Uterus (tissue), 4 donors: Measurements from ENCODE around the gene ATP6V0E1. TPM values are rescaled to one million over a fixed set of nuclear protein-coding genes. Genes with fewer than 3 reads are reported as not detected.
A peak's percentile ranks its signal among the peaks of the same experiment; 100 is the strongest.

ENCODE experiments used
- DNase-seq, 2 donors: peaks; one replicate each; pipeline ENCODE4 v3.0.0-alpha.2; 2019 to 2020
- H3K27ac ChIP-seq, 2 donors: fragments of 200-600 bp; sonication (generic); 1 replicate in 1 of 2; 2 replicates in 1 of 2; pipeline ENCODE4 v1.5.1; 2016 to 2018
- H3K27me3 ChIP-seq, 2 donors: fragments of 200-600 bp; sonication (generic); one replicate each; pipeline ENCODE4 v1.5.1; 2018 to 2019; ENCODE audit warnings: control low read depth in 1 of 2
- H3K36me3 ChIP-seq, 2 donors: fragments of 200-600 bp; sonication (generic); one replicate each; pipeline ENCODE4 v1.5.1; 2019; ENCODE audit warnings: control low read depth in 1 of 2
- H3K4me1 ChIP-seq, 2 donors: fragments of 200-600 bp; sonication (generic); one replicate each; pipeline ENCODE4 v1.5.1; 2018 to 2019; ENCODE audit warnings: control low read depth in 1 of 2
- H3K4me3 ChIP-seq, 2 donors: fragments of 200-600 bp; sonication (generic); 1 replicate in 1 of 2; 2 replicates in 1 of 2; pipeline ENCODE4 v1.5.1; 2018 to 2019; ENCODE audit warnings: mild to moderate bottlenecking in 1 of 2
- H3K9me3 ChIP-seq, 2 donors: fragments of 200-600 bp; sonication (generic); one replicate each; pipeline ENCODE4 v1.5.1; 2019; ENCODE audit warnings: control low read depth in 1 of 2
- CTCF ChIP-seq, 4 experiments: fragments of 200-600 bp in 2 of 4; fragments of 450-650 bp in 2 of 4; sonication (generic) in 2 of 4; IDR thresholded peaks; one replicate each; pipeline ENCODE4 v1.5.1; 2016 to 2019; ENCODE audit warnings: antibody characterized with exemption in 4 of 4, mild to moderate bottlenecking in 2 of 4, moderate library complexity in 1 of 4
- POLR2A ChIP-seq, 2 donors: fragments of 450-650 bp; IDR thresholded peaks; one replicate each; pipeline ENCODE4 v1.6.1; 2016; ENCODE audit warnings: antibody characterized with exemption in 2 of 2, mild to moderate bottlenecking in 1 of 2, moderate library complexity in 1 of 2
- intact Hi-C: fragments of 100-400 bp; cut with DNase I; formaldehyde crosslinking; loops from one replicate; pipeline ENCODE4 v1.15.1; 2023; ENCODE audit warnings: low total_unique reads
- total RNA-seq, 4 donors: library from RNA; depleted of rRNA in 3 of 4; stranded (reverse); fragments of >200 nt in 3 of 4; gene quantifications; one replicate each; pipeline versions ENCODE4 v1.1.0 to v1.2.4, GENCODE V29; 2014 to 2023
- donor health status: DM: yes; HTN: yes; CAD: no.

ATP6V0E1 gene
- total RNA-seq, 4 donors from 2014 or later = 75.6 to 159 (median 137) TPM

DNA sequence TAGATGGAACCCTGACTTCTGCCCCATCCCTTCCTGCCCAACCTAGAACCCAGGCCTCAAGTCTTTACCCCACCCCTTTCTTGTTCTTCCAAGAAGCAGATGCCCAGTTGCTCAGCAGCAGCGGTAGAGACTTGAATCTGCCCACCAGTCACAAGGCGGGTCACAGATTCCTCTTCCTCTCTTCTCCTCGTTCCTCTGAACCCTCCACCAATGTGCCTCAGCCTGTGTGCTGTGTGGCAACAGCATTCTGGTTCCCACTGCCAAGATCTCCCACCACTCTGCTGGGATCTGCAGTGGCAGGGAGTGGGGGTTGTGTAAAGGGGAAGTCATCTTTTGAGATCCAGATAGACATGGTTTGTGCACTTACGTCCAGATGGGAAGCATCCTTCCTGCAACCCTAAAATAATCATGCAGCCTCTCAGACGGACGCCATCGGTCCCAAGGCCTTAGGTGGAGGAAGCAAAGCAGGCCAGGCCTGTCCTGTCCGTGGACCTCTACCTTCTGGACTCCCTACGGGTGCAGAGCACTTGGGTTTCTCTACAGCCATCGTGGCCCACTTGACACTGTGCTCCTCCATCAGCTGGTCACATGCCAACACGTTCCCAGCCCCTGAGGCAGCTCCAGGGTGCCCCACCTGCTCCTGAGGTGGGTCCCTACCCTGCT, 32.1 kb upstream of the ATP6V0E1 start:
- no peak overlapping the region for H3K4me3 ChIP-seq
- no peak for DNase-seq
- intact Hi-C loops = no loop called here
- no peaks in the 10 kb centered on the region for H3K27me3 ChIP-seq
- H3K27ac ChIP-seq = peak overlapping the region; percentile 41 to 45
- no peaks in the 10 kb centered on the region for H3K9me3 ChIP-seq
- H3K36me3 ChIP-seq = no peaks in the 10 kb centered on the region
- H3K4me1 ChIP-seq = no peaks in the 10 kb centered on the region
- TF ChIP-seq POLR2A (IDR thresholded peaks at IDR 0.05) (no peak), CTCF (IDR thresholded peaks at IDR 0.05) (no peak)

DNA sequence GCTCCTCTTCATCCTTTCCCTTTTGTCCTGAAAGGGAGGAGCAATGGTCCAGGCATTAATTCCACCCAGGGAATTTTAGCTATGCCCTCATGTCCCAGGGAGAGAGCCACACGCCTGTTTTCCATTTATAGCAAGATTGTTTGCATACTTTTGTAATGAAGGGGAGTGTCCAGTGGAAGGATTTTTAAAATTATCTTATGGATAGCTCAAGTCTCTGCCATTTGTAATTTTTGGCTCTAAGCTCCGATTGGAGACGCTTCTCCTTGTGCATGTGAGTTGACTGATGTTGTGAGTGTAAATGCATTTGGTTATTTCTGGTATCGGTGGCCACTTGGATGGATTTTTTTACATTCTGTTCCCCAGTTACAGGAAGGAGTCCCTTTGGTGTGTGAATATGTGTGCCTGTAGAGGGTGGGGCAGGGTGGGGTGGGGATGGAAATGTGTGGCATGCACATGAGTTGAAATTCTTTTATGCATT, 31.5 kb upstream of the ATP6V0E1 start:
- H3K9me3 ChIP-seq = no peaks in the 10 kb centered on the region
- intact Hi-C loops = no loop called here
- no peak overlapping the region for H3K4me3 ChIP-seq
- H3K4me1 ChIP-seq = no peaks in the 10 kb centered on the region
- DNase-seq = no peak
- TF ChIP-seq CTCF (IDR thresholded peaks at IDR 0.05) = no peak
- no peaks in the 10 kb centered on the region for H3K27me3 ChIP-seq
- H3K27ac ChIP-seq = peak overlapping the region; percentile 41 to 81
- no peaks in the 10 kb centered on the region for H3K36me3 ChIP-seq

DNA sequence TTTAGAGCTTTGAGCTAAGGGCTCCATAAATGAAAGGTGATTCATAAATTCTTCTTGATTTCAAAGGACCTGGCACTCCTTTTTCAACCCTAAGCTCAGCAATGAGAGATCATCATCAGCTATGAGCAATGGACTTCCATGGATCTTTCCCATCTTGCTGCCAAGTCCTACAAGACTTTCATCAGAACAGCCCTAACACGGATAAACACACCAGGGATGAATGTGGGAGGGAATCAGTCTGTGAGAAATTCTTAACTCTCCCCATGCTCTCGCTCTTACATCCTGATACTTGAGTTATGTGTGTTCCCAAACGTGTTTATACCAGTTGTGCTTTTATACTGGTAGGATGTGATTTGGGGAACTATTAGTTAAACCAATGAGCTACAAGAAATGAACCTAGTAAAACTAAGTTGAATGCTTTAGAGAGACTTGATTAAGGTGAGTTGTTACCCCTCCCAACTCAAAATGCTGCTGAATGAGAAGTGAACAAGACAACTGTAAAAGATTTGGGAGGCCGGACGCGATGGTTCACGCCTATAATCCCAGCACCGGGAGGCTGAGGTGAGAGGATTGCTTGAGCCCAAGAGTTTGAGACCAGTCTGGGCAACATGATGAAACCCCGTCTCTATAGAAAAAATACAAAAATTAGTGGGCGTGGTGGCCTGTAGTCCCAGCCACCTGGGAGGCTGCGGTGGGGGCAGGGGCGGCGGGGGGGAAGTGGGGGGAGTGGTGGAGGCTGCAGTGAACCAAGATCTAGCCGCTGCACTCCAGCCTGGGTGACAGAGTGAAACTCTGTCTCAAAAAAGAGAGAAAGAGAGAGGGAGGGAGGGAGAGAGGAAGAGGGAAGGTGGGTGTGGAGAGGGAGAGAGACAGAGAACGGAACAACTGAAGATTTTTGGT, 29.5 kb upstream of the ATP6V0E1 start:
- Histone ChIP-seq H3K9me3 (no peaks in the 10 kb centered on the region), H3K27me3 (no peaks in the 10 kb centered on the region), H3K4me1 (peaks cover 0 to 5% of the 10 kb centered on the region in 2 donors), H3K4me3 (peak overlapping the region in 1 of 2 donors; percentile 5), H3K27ac (peak overlapping the region; percentile 70 to 81), H3K36me3 (no peaks in the 10 kb centered on the region)
- no peak for DNase-seq
- no peak for TF ChIP-seq CTCF (IDR thresholded peaks at IDR 0.05)
- no peak for TF ChIP-seq POLR2A (IDR thresholded peaks at IDR 0.05)
- intact Hi-C loops = no loop called here

DNA sequence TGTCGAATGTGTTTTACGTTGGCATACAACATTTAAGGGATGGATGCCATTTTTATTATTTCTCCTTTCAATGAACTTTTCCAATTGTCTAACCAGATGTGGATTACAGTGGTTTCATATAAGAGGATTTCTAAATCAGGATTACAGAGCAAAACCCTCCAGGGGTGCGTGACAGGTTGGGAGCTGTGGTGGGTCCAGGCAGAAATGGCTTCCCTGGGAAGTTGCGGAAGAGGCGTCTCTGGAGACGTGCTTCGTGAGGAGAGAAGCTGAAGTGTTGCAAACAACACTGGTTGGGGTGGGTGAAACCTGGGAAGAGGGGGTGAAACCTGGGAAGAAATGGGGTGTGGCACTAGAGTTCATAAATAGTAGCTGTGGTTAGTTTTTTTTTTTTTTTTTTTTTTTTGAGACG, 28.8 kb upstream of the ATP6V0E1 start:
- H3K9me3 ChIP-seq = no peaks in the 10 kb centered on the region
- H3K36me3 ChIP-seq = no peaks in the 10 kb centered on the region
- TF ChIP-seq CTCF (IDR thresholded peaks at IDR 0.05) = no peak
- no peak for TF ChIP-seq POLR2A (IDR thresholded peaks at IDR 0.05)
- intact Hi-C loops = no loop called here
- H3K4me3 ChIP-seq = no peak overlapping the region
- peak overlapping the region; percentile 70 to 81 for H3K27ac ChIP-seq
- peaks cover 0 to 7% of the 10 kb centered on the region in 2 donors for H3K4me1 ChIP-seq
- DNase-seq = no peak
- H3K27me3 ChIP-seq = no peaks in the 10 kb centered on the region

DNA sequence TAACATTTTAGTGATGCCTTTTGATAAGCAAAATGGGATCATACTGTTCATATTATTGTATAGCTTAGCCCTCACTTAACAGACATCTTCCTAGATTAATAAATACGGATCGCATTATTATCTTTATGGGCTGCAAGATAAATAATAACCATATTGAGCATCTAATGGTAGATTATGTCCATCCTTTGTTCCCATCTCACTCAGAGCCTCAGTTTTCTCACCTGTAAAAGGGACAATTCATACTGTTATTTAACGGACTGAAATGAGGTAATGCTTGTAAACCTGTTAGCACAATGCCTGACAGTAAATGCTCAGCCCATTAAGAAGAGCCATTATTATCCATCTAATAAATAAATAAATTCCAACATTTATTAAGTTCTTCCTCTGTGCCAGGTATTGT, 27.3 kb upstream of the ATP6V0E1 start:
- DNase-seq = no peak
- no peak for TF ChIP-seq CTCF (IDR thresholded peaks at IDR 0.05)
- TF ChIP-seq POLR2A (IDR thresholded peaks at IDR 0.05) = no peak
- Histone ChIP-seq H3K36me3 (no peaks in the 10 kb centered on the region), H3K27me3 (no peaks in the 10 kb centered on the region), H3K27ac (peak overlapping the region; percentile 70 to 81), H3K9me3 (no peaks in the 10 kb centered on the region), H3K4me3 (no peak overlapping the region), H3K4me1 (peaks cover 4 to 14% of the 10 kb centered on the region in 2 donors)
- intact Hi-C loops = no loop called here
